Gastrocnemius medialis (tissue), 4 donors: ENCODE results near the gene COL21A1.

Experiments
- CTCF ChIP-seq, 5 experiments: fragments of 450-650 bp in 3 of 5; fragments of 200-600 bp in 2 of 5; sonication (generic) in 2 of 5; IDR thresholded peaks in 4 of 5; conservative IDR thresholded peaks in 1 of 5; 1 replicate in 4 of 5; 2 replicates in 1 of 5; pipeline ENCODE4 v1.5.1; 2016 to 2019; ENCODE audit warnings: antibody characterized with exemption in 5 of 5, mild to moderate bottlenecking in 3 of 5, moderate library complexity in 3 of 5
- POLR2A ChIP-seq, 2 donors: fragments of 450-650 bp; IDR thresholded peaks; one replicate each; pipeline ENCODE4 v1.6.1; 2017; ENCODE audit warnings: antibody characterized with exemption in 2 of 2, mild to moderate bottlenecking in 2 of 2, moderate library complexity in 2 of 2

GRCh38 chr6:56072856-56073255, 174.5 kb downstream of the COL21A1 start:
- no peak for TF ChIP-seq CTCF (IDR thresholded peaks at IDR 0.05 in 4 of 5, conservative IDR thresholded peaks at IDR 0.05 in 1 of 5)
- no peak for TF ChIP-seq POLR2A (IDR thresholded peaks at IDR 0.05)
